Stimulated activated CD8-positive, alpha-beta memory T cell treated with anti-CD3 and anti-CD28 coated beads, Interleukin-12 subunit alpha, Interleukin-12 subunit beta, amount 100 ng/mL, for 1 hour (primary cell): ENCODE data around the gene OR4Q2.
"Not testable (repeated sequence)": the region's sequence is repeated elsewhere in the genome, so short reads cannot be mapped to it uniquely, and the experiment has no call there.

Experiments
- DNase-seq: peaks from one replicate; pipeline ENCODE4 v3.0.0-alpha.2; 2020; ENCODE audit warnings: low read depth

The OR4Q2 gene

DNA sequence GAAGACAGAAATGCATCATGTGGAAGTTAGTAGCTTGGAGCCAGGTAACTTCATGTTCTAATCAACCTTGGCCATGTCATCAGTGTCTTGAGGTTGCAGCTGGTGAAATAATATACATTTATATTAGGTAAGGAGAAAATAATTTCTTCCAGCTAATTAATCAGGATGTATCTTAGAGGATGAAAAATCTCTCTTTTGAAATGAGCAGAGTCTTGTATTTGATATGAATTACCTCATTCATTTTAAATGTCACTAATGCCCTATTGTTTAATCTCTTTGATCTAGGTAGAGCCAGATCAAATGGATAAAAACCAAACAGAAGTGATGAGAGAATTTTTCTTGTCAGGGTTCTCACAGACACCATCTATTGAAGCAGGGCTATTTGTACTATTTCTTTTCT is at the start of gene OR4Q2:
TSS of gene OR4Q2 (plus strand) at position 301 of the 400 bp plus-strand sequence.
- no peak for DNase-seq

DNA sequence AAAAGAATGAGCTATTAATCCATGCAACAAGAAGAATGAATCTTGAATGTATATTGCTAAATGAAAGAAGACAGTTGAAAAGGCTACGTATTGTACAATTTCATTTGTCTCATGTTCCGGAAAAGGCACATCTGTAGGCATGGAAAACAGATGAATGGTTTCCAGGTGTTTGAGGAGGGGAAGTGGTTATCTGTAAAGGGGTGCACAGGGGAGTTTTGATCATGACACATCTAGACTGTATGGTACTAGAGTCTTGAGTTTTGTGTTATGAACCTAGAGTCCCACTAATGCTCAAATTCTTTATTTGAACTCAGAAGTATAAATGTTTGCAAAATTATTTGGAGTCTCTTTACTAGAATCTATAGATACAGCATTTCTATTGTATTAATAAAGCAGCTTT is 32.2 kb upstream of the OR4Q2 start:
- DNase-seq, result not testable (repeated sequence)

DNA sequence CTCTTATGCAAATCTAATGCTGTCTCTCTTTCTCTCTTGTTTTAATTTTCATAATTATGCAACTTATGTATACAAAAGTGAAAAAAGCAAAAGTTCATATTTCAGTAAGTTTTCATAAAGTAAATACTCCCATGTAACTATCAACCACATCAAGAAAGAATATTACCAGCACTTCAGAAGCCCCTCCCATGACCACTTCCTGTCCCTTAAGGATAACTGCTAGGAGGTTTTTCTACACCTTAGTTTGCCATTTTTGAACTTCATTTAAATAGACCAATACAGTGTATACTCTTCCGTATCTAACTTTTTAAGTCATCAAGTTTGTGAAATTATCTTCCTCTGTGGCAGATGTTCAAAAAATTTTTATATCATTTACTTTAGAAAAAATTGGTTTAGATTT is 27.1 kb upstream of the OR4Q2 start:
- DNase-seq, result no peak

DNA sequence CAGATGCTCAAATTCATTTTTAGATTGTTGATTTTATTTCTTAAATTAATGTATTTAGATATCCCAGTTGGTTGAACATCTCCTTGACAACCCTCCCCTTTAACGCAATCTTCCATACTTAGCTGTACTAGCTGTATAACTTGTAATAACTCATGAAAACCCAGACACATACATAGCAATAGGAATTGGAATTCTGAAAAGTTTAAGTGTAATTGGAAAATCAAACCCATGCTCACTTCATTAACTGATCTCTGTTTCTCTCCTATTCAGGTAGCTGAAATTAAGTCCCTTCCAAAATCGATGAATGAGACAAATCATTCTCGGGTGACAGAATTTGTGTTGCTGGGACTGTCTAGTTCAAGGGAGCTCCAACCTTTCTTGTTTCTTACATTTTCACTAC is 26.7 kb upstream of the OR4Q2 start, which contains the start of gene OR4K15:
TSS of gene OR4K15 (plus strand) at position 301 of the 400 bp plus-strand sequence. CDS start at position 301, 0 bp downstream.
- DNase-seq, result no peak

DNA sequence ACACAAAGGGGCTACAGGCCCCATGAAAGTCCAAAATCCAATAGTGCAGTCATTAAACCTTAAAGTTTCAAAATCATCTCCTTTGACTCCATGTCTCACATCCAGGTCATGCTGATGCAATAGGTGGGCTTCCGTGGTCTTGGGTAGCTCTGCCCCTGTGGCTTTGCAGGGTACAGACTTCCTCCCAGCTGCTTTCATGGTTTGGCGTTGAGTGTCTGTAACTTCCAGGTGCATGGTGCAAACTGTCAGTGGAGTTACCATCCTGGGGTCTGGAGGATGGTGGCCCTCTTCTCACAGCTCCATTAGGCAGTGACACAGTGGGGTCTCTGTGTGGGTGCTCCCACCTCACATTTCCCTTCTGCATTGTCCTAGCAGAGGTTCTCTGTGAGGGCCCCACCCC is 8.5 kb upstream of the OR4Q2 start:
- DNase-seq, result no peak

DNA sequence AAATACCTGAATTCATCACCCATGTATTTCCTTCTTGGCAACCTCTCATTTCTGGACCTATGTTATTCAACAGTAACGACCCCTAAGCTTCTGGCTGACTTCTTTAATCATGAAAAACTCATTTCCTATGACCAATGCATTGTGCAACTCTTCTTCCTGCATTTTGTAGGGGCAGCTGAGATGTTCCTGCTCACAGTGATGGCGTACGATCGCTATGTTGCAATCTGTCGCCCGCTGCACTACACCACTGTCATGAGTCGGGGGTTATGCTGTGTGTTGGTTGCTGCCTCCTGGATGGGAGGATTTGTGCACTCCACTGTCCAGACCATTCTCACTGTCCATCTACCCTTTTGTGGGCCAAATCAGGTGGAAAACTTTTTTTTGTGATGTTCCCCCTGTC is 356 bp downstream of the OR4Q2 start:
- DNase-seq, result no peak

DNA sequence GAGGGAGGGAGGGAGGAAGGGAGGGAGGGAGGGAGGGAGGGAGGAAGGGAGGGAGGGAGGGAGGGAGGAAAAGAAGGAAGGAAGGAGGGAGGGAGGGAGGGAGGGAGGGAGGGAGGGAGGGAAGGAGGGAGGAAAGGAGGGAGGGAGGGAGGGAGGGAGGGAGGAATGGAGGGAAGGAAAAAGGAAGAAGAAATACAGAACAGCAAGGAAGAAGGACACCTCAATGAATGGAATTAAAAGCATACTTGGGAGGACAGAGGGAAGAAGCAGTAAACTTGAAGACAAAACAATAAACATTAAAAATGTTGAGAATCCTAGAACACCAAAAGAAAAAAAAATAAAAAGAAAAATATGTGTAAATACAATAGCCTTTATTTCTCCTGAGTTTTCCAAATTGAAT is 6.2 kb downstream of the OR4Q2 start:
- DNase-seq, result no peak

DNA sequence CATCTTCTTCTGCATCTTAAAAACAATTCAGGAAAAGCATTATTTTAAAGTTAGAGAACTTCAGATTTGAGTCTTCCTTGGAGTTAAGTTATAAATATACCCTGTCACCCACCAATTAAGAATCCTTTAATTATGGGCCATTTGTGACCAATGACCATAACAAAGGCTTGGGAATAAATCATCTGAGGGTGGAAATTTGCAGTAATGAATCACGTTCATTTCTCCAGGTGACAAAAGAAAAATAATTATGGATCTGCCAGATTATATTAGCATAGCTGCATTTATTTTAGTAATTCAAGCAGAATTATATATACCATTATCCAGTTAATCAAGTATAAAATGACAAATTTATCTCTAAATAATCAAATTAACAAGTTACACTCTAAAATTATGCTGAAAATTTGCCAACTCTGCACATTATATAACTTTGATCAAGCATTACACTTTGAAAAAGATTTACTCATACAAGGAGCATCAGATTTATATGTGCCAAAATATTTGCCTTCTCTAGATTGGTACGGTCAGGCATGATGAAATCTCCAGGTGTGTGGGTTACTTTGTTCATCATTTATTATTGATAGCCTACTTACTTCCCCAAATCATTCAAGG is 17.4 kb downstream of the OR4Q2 start, which contains the start of gene OR4K14:
TSS of gene OR4K14 (minus strand) at position 51 of the 609 bp plus-strand sequence. CDS start 4,114 bp downstream, outside the sequence.
- no peak for DNase-seq

DNA sequence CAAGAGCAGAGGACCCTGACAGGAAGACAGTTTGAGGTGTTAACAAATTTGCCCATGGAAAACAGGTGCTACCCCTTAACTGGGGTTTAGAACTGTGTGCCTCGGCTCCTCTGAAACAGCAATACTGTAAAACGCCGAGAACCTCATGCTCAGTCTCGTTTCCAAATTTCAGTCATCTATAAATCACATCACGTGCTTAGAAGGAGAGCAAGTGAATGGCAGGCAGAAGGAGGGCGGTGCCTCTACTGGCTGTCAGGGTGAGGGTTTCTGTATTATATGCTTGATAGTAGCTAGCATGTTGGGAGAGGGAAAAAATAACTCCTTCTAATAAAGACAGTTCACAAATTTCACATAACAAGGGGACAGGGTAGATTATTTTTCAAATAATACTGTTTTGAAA is 29.1 kb downstream of the OR4Q2 start:
- DNase-seq, result no peak

DNA sequence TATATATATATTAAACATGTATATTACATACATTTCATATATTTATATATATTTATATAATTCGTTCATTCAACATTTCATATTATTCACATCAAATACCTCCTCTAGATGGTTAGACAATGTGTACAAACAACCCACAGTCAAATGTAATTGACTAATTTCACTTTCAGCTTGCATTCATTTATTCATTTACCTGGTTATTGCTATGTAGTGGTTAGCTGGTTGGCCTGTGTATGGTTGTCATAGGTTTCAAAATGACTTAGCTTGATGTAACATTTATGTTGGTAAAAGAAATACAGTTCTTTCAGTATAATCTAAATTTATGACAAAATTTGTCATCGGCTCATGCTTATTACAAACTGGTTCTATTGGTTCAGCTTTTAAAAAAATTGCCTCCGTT is 33.5 kb downstream of the OR4Q2 start:
- no peak for DNase-seq

DNA sequence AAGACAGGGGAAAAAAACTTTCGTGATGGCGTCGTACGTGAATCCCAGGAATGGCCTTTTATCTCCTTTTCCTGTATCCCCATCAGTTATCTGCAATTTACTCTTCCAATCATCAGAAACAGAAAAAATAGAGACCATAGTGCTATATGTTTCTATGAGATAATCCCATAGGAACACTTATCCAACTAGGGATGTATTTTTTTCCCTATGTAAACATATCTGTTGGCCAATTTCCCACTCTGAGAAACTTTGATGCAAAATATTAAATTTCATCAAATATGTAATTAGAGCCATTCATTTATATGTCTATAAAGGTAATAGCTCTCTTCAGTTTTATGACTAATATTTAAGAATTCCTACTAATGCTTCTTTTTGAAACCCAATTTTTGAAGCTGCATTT is 34.0 kb downstream of the OR4Q2 start, which contains the start of gene OR4K13:
TSS of gene OR4K13 (minus strand) at position 101 of the 400 bp plus-strand sequence. CDS start 1,280 bp downstream, outside the sequence.
- no peak for DNase-seq

DNA sequence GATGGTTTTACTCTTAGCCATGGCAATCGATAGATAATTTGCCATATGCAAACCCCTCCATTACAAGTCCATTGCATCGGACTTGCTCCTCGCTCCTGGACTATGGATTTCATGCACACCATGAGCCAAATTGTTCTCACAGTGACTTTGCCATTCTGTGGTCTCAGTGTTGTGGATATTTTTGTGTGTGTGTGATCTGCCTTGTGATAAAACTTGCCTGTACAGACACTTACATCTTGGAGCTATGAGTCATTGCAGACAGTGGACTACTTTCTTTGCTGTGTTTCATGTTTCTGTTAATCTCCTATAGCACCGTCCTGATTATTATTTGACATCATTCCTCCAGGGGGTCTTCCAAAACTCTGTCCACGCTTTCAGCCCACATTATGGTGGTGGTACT is 42.3 kb downstream of the OR4Q2 start:
- no peak for DNase-seq

DNA sequence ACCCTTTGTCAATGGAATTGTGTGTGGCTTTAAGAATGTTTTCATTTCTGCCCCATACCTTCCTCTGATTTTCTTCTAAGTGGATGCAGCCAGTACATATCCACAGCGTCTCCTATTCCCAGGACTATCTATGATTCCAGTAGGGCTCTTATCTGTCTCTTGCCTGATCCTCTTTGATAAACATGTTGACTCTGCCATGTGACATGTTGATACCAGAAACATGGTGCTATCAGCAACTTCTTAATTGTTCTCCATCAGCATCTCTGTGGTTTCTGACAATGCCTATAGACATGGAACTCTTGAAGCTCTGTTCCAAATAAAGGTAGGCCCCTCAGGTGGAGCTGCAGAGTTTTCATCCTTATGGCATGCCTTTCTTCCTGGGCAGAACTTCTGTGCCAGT is 46.2 kb downstream of the OR4Q2 start:
- DNase-seq, result no peak
